HepG2 (cell line): ENCODE results near the gene VPS9D1. TPM values are rescaled to one million over a fixed set of nuclear protein-coding genes. Genes with fewer than 3 reads are reported as not detected.

Experiments
- CEBPB ChIP-seq: IDR thresholded peaks from 2 replicates; pipeline ENCODE4 v1.6.1; 2011; ENCODE audit warnings: low read depth, low read length, improper control_type of control experiment, borderline replicate concordance
- EZH2 ChIP-seq: conservative IDR thresholded peaks from 2 replicates; pipeline ENCODE4 v1.6.1; 2012; ENCODE audit warnings: mild to moderate bottlenecking, low read depth, low read length, moderate library complexity
- KAT2B ChIP-seq: fragments of 150-350 bp; IDR thresholded peaks from 2 replicates; pipeline ENCODE4 v1.6.1; 2014; ENCODE audit warnings: low read depth, low read length, borderline replicate concordance
- KDM4B ChIP-seq: sonication (generic); formaldehyde crosslinking; IDR thresholded peaks from 2 replicates; pipeline ENCODE4 v1.4.0; 2020; ENCODE audit warnings: missing genetic modification reagents
- ONECUT2 ChIP-seq: sonication (generic); formaldehyde crosslinking; IDR thresholded peaks from 2 replicates; pipeline ENCODE4 v1.4.0; 2020; ENCODE audit warnings: missing genetic modification reagents
- SCMH1 ChIP-seq: sonication (generic); formaldehyde crosslinking; IDR thresholded peaks from 2 replicates; pipeline ENCODE4 v1.9.0; 2021; ENCODE audit warnings: missing genetic modification reagents, mild to moderate bottlenecking, borderline replicate concordance
- TOPORS ChIP-seq: sonication (generic); formaldehyde crosslinking; IDR thresholded peaks from 2 replicates; pipeline ENCODE4 v1.8.0; 2023; ENCODE audit warnings: mild to moderate bottlenecking, missing genetic modification reagents
- ZFP82 ChIP-seq: sonication (generic); formaldehyde crosslinking; IDR thresholded peaks from 2 replicates; pipeline ENCODE4 v1.5.1; 2020; ENCODE audit warnings: mild to moderate bottlenecking, missing genetic modification reagents, borderline replicate concordance
- ZNF282 ChIP-seq: fragments of 450-650 bp; IDR thresholded peaks from 2 replicates; pipeline ENCODE4 v1.6.1; 2018; ENCODE audit not compliant: partially characterized antibody
- ZNF333 ChIP-seq: sonication (generic); formaldehyde crosslinking; IDR thresholded peaks from 2 replicates; pipeline ENCODE4 v1.4.0; 2020; ENCODE audit warnings: mild to moderate bottlenecking, missing genetic modification reagents, borderline replicate concordance
- ZNF337 ChIP-seq: sonication (generic); formaldehyde crosslinking; IDR thresholded peaks from 2 replicates; pipeline ENCODE4 v1.5.1; 2020; ENCODE audit warnings: missing genetic modification reagents, low read depth, mild to moderate bottlenecking, borderline replicate concordance
- ZNF605 ChIP-seq: sonication (generic); formaldehyde crosslinking; IDR thresholded peaks from 2 replicates; pipeline ENCODE4 v1.8.0; 2022; ENCODE audit warnings: mild to moderate bottlenecking, missing genetic modification reagents
- ZNF749 ChIP-seq: sonication (generic); formaldehyde crosslinking; IDR thresholded peaks from 2 replicates; pipeline ENCODE4 v1.8.0; 2022; ENCODE audit warnings: mild to moderate bottlenecking, missing genetic modification reagents, moderate library complexity, borderline replicate concordance
- polyA plus RNA-seq, 8 experiments: library from polyadenylated mRNA; depleted of rRNA in 3 of 8; stranded (reverse) in 7 of 8; unstranded in 1 of 8; fragments of >200 nt; fragmentation: Illumina TruSeq in 4 of 8; extraction: Trizol in 4 of 8; gene quantifications; 2 replicates each; pipeline versions ENCODE4 v1.2.1 to v1.2.3, GENCODE V29; 2011 to 2016; ENCODE audit warnings: low read depth in 4 of 8, missing spikeins in 1 of 8, mixed read lengths in 1 of 8; ENCODE audit not compliant: insufficient read depth in 1 of 8
- total RNA-seq, 5 experiments: library from RNA; depleted of rRNA; stranded (reverse); fragments of >200 nt; fragmentation: Illumina TruSeq; extraction: Trizol; gene quantifications; 2 replicates each; pipeline ENCODE4 v1.2.3, GENCODE V29; 2016; ENCODE audit warnings: low read depth in 1 of 5
- TF ChIP-seq, protein P1 (sequence below): sonication (generic); formaldehyde crosslinking; IDR thresholded peaks from 2 replicates; pipeline ENCODE4 v1.8.0; 2022; ENCODE audit warnings: mild to moderate bottlenecking, missing genetic modification reagents; ENCODE audit not compliant: insufficient replicate concordance
- TF ChIP-seq, protein P2 (sequence below): sonication (generic); formaldehyde crosslinking; IDR thresholded peaks from 2 replicates; pipeline ENCODE4 v1.8.1; 2023; ENCODE audit warnings: missing genetic modification reagents, mild to moderate bottlenecking, borderline replicate concordance
- TF ChIP-seq, protein P3 (sequence below): sonication (generic); formaldehyde crosslinking; IDR thresholded peaks from 2 replicates; pipeline ENCODE4 v1.4.0; 2020; ENCODE audit warnings: missing genetic modification reagents
- TF ChIP-seq, protein P4 (sequence below): IDR thresholded peaks from 2 replicates; pipeline ENCODE4 v1.6.1; 2016; ENCODE audit warnings: low read depth
- TF ChIP-seq, protein P5 (sequence below): IDR thresholded peaks from 2 replicates; pipeline ENCODE4 v1.6.1; 2016; ENCODE audit warnings: missing genetic modification reagents, missing compliant biosample characterization

Gene VPS9D1
- total and polyA plus RNA-seq, 2 of the 13 experiments (the other 11 are each of a cell fraction or from before 2014, with no cell fraction given): 10.1 to 13.2 TPM

DNA sequence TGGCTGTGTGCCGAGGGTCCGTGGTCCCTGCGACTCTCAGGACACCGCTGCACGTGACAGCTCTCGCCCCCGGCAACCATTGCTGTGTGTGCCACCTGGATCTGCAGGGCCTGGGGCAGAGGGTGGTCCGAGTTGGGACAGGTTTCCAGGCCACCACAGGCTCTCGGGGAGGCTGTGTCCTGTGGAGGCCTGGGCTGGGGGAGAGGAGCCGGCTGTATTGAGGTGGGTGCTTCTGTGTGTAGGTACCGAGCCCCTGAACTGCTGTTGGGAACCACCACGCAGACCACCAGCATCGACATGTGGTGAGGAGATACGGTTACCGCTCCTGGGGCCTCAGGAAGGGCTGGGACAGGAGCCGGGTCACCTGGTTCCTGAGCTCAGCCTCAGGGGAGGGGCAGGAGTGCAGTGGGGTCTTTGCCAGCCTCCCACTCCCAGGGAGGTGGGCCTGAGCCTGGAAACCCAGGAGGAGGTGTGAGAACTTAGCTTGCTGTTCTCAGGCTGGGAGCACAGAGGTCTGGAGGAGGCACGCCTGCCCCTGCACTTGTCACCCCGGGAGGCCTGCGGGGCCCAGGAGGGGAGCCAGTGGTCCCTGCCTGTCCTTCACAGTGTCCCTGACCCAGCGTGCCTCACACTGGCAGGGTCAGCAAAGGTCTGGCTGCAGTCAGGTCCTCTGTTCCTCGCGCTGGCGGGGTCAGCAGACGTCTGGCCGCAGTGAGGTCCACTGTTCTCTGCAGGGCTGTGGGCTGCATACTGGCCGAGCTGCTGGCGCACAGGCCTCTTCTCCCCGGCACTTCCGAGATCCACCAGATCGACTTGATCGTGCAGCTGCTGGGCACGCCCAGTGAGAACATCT lies 26.5 kb downstream of the VPS9D1 start (continued):
- TF ChIP-seq, protein P1, sequence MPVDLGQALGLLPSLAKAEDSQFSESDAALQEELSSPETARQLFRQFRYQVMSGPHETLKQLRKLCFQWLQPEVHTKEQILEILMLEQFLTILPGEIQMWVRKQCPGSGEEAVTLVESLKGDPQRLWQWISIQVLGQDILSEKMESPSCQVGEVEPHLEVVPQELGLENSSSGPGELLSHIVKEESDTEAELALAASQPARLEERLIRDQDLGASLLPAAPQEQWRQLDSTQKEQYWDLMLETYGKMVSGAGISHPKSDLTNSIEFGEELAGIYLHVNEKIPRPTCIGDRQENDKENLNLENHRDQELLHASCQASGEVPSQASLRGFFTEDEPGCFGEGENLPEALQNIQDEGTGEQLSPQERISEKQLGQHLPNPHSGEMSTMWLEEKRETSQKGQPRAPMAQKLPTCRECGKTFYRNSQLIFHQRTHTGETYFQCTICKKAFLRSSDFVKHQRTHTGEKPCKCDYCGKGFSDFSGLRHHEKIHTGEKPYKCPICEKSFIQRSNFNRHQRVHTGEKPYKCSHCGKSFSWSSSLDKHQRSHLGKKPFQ (CRISPR knock-in tag): no peak
- no peak for TF ChIP-seq ZFP82 (CRISPR knock-in tag)
- TF ChIP-seq ZNF749 (CRISPR knock-in tag): no peak
- TF ChIP-seq EZH2: no peak
- TF ChIP-seq KDM4B (CRISPR knock-in tag): peak; percentile 62; the same call in 1 of the 2 replicates
- TF ChIP-seq ZNF282: no peak
- peak; percentile 51 for TF ChIP-seq TOPORS
- TF ChIP-seq SCMH1 (CRISPR knock-in tag): no peak
- TF ChIP-seq, protein P2, sequence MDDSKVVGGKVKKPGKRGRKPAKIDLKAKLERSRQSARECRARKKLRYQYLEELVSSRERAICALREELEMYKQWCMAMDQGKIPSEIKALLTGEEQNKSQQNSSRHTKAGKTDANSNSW (CRISPR knock-in tag): no peak
- TF ChIP-seq, protein P3, sequence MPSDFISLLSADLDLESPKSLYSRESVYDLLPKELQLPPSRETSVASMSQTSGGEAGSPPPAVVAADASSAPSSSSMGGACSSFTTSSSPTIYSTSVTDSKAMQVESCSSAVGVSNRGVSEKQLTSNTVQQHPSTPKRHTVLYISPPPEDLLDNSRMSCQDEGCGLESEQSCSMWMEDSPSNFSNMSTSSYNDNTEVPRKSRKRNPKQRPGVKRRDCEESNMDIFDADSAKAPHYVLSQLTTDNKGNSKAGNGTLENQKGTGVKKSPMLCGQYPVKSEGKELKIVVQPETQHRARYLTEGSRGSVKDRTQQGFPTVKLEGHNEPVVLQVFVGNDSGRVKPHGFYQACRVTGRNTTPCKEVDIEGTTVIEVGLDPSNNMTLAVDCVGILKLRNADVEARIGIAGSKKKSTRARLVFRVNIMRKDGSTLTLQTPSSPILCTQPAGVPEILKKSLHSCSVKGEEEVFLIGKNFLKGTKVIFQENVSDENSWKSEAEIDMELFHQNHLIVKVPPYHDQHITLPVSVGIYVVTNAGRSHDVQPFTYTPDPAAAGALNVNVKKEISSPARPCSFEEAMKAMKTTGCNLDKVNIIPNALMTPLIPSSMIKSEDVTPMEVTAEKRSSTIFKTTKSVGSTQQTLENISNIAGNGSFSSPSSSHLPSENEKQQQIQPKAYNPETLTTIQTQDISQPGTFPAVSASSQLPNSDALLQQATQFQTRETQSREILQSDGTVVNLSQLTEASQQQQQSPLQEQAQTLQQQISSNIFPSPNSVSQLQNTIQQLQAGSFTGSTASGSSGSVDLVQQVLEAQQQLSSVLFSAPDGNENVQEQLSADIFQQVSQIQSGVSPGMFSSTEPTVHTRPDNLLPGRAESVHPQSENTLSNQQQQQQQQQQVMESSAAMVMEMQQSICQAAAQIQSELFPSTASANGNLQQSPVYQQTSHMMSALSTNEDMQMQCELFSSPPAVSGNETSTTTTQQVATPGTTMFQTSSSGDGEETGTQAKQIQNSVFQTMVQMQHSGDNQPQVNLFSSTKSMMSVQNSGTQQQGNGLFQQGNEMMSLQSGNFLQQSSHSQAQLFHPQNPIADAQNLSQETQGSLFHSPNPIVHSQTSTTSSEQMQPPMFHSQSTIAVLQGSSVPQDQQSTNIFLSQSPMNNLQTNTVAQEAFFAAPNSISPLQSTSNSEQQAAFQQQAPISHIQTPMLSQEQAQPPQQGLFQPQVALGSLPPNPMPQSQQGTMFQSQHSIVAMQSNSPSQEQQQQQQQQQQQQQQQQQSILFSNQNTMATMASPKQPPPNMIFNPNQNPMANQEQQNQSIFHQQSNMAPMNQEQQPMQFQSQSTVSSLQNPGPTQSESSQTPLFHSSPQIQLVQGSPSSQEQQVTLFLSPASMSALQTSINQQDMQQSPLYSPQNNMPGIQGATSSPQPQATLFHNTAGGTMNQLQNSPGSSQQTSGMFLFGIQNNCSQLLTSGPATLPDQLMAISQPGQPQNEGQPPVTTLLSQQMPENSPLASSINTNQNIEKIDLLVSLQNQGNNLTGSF: no peak
- TF ChIP-seq CEBPB: no peak
- TF ChIP-seq ZNF333: no peak
- TF ChIP-seq, protein P4, sequence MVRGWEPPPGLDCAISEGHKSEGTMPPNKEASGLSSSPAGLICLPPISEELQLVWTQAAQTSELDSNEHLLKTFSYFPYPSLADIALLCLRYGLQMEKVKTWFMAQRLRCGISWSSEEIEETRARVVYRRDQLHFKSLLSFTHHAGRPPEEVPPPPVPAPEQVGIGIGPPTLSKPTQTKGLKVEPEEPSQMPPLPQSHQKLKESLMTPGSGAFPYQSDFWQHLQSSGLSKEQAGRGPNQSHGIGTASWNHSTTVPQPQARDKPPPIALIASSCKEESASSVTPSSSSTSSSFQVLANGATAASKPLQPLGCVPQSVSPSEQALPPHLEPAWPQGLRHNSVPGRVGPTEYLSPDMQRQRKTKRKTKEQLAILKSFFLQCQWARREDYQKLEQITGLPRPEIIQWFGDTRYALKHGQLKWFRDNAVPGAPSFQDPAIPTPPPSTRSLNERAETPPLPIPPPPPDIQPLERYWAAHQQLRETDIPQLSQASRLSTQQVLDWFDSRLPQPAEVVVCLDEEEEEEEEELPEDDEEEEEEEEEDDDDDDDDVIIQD (CRISPR knock-in tag): no peak
- no peak for TF ChIP-seq ZNF605 (CRISPR knock-in tag)
- TF ChIP-seq ZNF337 (CRISPR knock-in tag): no peak
- no peak for TF ChIP-seq KAT2B
- TF ChIP-seq, protein P5, sequence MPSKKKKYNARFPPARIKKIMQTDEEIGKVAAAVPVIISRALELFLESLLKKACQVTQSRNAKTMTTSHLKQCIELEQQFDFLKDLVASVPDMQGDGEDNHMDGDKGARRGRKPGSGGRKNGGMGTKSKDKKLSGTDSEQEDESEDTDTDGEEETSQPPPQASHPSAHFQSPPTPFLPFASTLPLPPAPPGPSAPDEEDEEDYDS (CRISPR knock-in tag): peak; percentile 24
- TF ChIP-seq ONECUT2 (CRISPR knock-in tag): no peak
